DOHH2 (cell line): ENCODE results near the gene MYB.

ENCODE experiments used
- H3F3A ChIP-seq: fragments of 200-600 bp; sonication (generic), shearing (Covaris generic); 2 replicates; pipeline ENCODE4 v1.6.0; 2016; ENCODE audit warnings: antibody characterized with exemption, mild to moderate bottlenecking; ENCODE audit not compliant: control insufficient read depth, insufficient read depth
- H3K27ac ChIP-seq: fragments of 200-600 bp; sonication (generic); 2 replicates; pipeline ENCODE4 v1.5.1; 2014; ENCODE audit warnings: low read depth, mild to moderate bottlenecking, low read length, moderate library complexity
- H3K27me3 ChIP-seq: fragments of 200-600 bp; sonication (generic); 2 replicates; pipeline ENCODE4 v1.6.1; 2014; ENCODE audit warnings: mild to moderate bottlenecking, low read length, mixed read lengths; ENCODE audit not compliant: control insufficient read depth
- H3K36me3 ChIP-seq: fragments of 200-600 bp; sonication (generic); 2 replicates; pipeline ENCODE4 v1.6.1; 2014; ENCODE audit warnings: mild to moderate bottlenecking, low read length, moderate library complexity, mixed read lengths; ENCODE audit not compliant: control insufficient read depth
- H3K4me1 ChIP-seq: fragments of 200-600 bp; sonication (generic); 2 replicates; pipeline ENCODE4 v1.6.1; 2014; ENCODE audit warnings: mild to moderate bottlenecking, low read length, mixed read lengths; ENCODE audit not compliant: control insufficient read depth
- H3K4me2 ChIP-seq: fragments of 200-600 bp; sonication (generic); 2 replicates; pipeline ENCODE4 v1.6.0; 2014; ENCODE audit warnings: mild to moderate bottlenecking, low read length, moderate library complexity
- H3K4me3 ChIP-seq: fragments of 200-600 bp; sonication (generic); 2 replicates; pipeline ENCODE4 v1.5.1; 2014; ENCODE audit warnings: mild to moderate bottlenecking, low read length, mixed read lengths
- H3K79me2 ChIP-seq: fragments of 200-600 bp; sonication (generic); 2 replicates; pipeline ENCODE4 v1.6.1; 2014; ENCODE audit warnings: mild to moderate bottlenecking, low read length, mixed read lengths; ENCODE audit not compliant: control insufficient read depth
- H3K9me2 ChIP-seq: fragments of 200-600 bp; sonication (generic); replicated peaks from 2 replicates; pipeline ENCODE4 v1.6.1; 2014; ENCODE audit warnings: mild to moderate bottlenecking, low read length, mixed read lengths; ENCODE audit not compliant: control insufficient read depth
- H3K9me3 ChIP-seq: fragments of 200-600 bp; sonication (generic); 2 replicates; pipeline ENCODE4 v1.6.1; 2014; ENCODE audit warnings: antibody characterized with exemption, low read length, mixed read lengths; ENCODE audit not compliant: control insufficient read depth, insufficient read depth
- H4K20me1 ChIP-seq: fragments of 200-600 bp; sonication (generic); 2 replicates; pipeline ENCODE4 v1.6.0; 2014; ENCODE audit warnings: low read depth, mild to moderate bottlenecking, antibody characterized with exemption, low read length, moderate library complexity; ENCODE audit not compliant: control insufficient read depth, insufficient read depth
- CTCF ChIP-seq: fragments of 200-600 bp; sonication (generic); IDR thresholded peaks from one replicate; pipeline ENCODE4 v1.5.1; 2014; ENCODE audit warnings: antibody characterized with exemption, mild to moderate bottlenecking, low read depth, low read length; ENCODE audit not compliant: poor library complexity, severe bottlenecking
- EZH2phosphoT487 ChIP-seq: fragments of 200-600 bp; sonication (generic); IDR thresholded peaks from 2 replicates; pipeline ENCODE4 v1.6.1; 2017; ENCODE audit warnings: borderline replicate concordance, mild to moderate bottlenecking, antibody characterized with exemption, low read length, moderate library complexity, mixed read lengths

Gene MYB

GRCh38 chr6:135195041-135195440, 13.9 kb downstream of the MYB start:
- Histone ChIP-seq H3K4me3 (no peak overlapping the region), H3K36me3 (peaks cover 94% of the 10 kb centered on the region), H3K9me2 (no peaks in the 10 kb centered on the region), H3K4me2 (no peak overlapping the region), H3K79me2 (no peaks in the 10 kb centered on the region), H3K9me3 (no peaks in the 10 kb centered on the region), H3K27ac (no peak overlapping the region), H3F3A (peaks cover 3% of the 10 kb centered on the region; the same call in 1 of the 2 replicates), H4K20me1 (no peaks in the 10 kb centered on the region), H3K4me1 (peaks cover 31% of the 10 kb centered on the region), H3K27me3 (no peaks in the 10 kb centered on the region)
- no peak for TF ChIP-seq EZH2phosphoT487
- no peak for TF ChIP-seq CTCF

GRCh38 chr6:135195522-135195921, 14.4 kb downstream of the MYB start:
- H3K27ac ChIP-seq = no peak overlapping the region
- peaks cover 94% of the 10 kb centered on the region for H3K36me3 ChIP-seq
- TF ChIP-seq CTCF (no peak), EZH2phosphoT487 (no peak)
- peaks cover 3% of the 10 kb centered on the region; the same call in 1 of the 2 replicates for H3F3A ChIP-seq
- no peaks in the 10 kb centered on the region for H3K9me2 ChIP-seq
- H3K4me1 ChIP-seq = peaks cover 26% of the 10 kb centered on the region
- H3K27me3 ChIP-seq = no peaks in the 10 kb centered on the region
- H3K4me2 ChIP-seq = no peak overlapping the region
- H4K20me1 ChIP-seq = no peaks in the 10 kb centered on the region
- H3K9me3 ChIP-seq = no peaks in the 10 kb centered on the region
- no peak overlapping the region for H3K4me3 ChIP-seq
- no peaks in the 10 kb centered on the region for H3K79me2 ChIP-seq

- Histone ChIP-seq H3K79me2 (no peaks in the 10 kb centered on the region), H3K4me2 (no peak overlapping the region), H3K4me1 (peaks cover 13% of the 10 kb centered on the region), H3K27me3 (no peaks in the 10 kb centered on the region), H3F3A (no peaks in the 10 kb centered on the region), H3K9me2 (no peaks in the 10 kb centered on the region), H3K36me3 (peaks cover 90% of the 10 kb centered on the region), H3K27ac (no peak overlapping the region), H4K20me1 (no peaks in the 10 kb centered on the region), H3K4me3 (no peak overlapping the region), H3K9me3 (no peaks in the 10 kb centered on the region)
- TF ChIP-seq CTCF (no peak), EZH2phosphoT487 (no peak)
Measured at GRCh38 chr6:135196739-135197510, 15.8 kb downstream of the MYB start.
